H1 (cell line): ENCODE measurements around the gene CENPB. TPM values are rescaled to one million over a fixed set of nuclear protein-coding genes. Genes with fewer than 3 reads are reported as not detected.

Experiments
- CTCF ChIA-PET: fragments of 300-600 bp; sonication (Branson Sonifier 250); formaldehyde crosslinking; loops from one replicate; lab custom pipeline; 2021; ENCODE audit not compliant: partially characterized antibody; lab: Charles Lee
- POLR2A ChIA-PET: fragments of 300-600 bp; sonication (Branson Sonifier 250); formaldehyde crosslinking; loops from one replicate; lab custom pipeline; 2021; ENCODE audit warnings: inconsistent platforms; ENCODE audit not compliant: partially characterized antibody; lab: Charles Lee
- DNase-seq, 2 experiments: peaks; one replicate each; pipeline versions ENCODE4 v3.0.0 to v3.0.0-alpha.2; 2010 to 2022; ENCODE audit warnings: low spot score in 2 of 2, low read depth in 1 of 2, mixed read lengths in 1 of 2
- FAIRE-seq: peaks from 2 replicates; lab custom pipeline; 2011; peaks lifted over from hg19 to GRCh38; lab: Jason Lieb, UNC
- H2AFZ ChIP-seq: 2 replicates; pipeline ENCODE4 v1.8.1; 2012; ENCODE audit warnings: low read length, inconsistent platforms
- H2AK5ac ChIP-seq: 2 replicates; pipeline ENCODE4 v1.6.1; 2013; ENCODE audit warnings: low read depth, low read length
- H2BK120ac ChIP-seq: replicated peaks from 2 replicates; pipeline ENCODE3; 2013; ENCODE audit warnings: low read depth, low read length, inconsistent platforms
- H2BK12ac ChIP-seq: 2 replicates; pipeline ENCODE4 v1.6.1; 2013; ENCODE audit warnings: low read depth, low read length
- H2BK15ac ChIP-seq: 2 replicates; pipeline ENCODE4 v1.6.1; 2013; ENCODE audit warnings: low read length
- H2BK20ac ChIP-seq: 2 replicates; pipeline ENCODE4 v1.6.1; 2013; ENCODE audit warnings: low read length
- H2BK5ac ChIP-seq: 2 replicates; pipeline ENCODE4 v1.6.1; 2013; ENCODE audit warnings: low read depth, low read length
- H3K14ac ChIP-seq: 2 replicates; pipeline ENCODE4 v1.6.1; 2013; ENCODE audit warnings: inconsistent platforms; ENCODE audit not compliant: insufficient read length
- H3K18ac ChIP-seq: 2 replicates; pipeline ENCODE4 v1.6.1; 2013; ENCODE audit warnings: low read length; ENCODE audit errors: extremely low read depth
- H3K23ac ChIP-seq: 2 replicates; pipeline ENCODE4 v1.6.1; 2013; ENCODE audit warnings: inconsistent platforms; ENCODE audit not compliant: insufficient read length
- H3K23me2 ChIP-seq: 2 replicates; pipeline ENCODE4 v1.6.1; 2013; ENCODE audit warnings: low read depth, low read length
- H3K27ac ChIP-seq: 2 replicates; pipeline ENCODE4 v1.6.1; 2011; ENCODE audit warnings: low read depth, low read length, inconsistent platforms
- H3K27me3 ChIP-seq, 4 experiments: replicated peaks in 1 of 4; 1 replicate in 1 of 4; 2 replicates in 3 of 4; pipeline versions ENCODE4 v1.6.1 to v1.8.1; 2011 to 2013; ENCODE audit warnings: low read length in 3 of 4, mild to moderate bottlenecking in 3 of 4, inconsistent platforms in 2 of 4, mixed read lengths in 2 of 4, moderate library complexity in 1 of 4; ENCODE audit not compliant: control insufficient read depth in 3 of 4, insufficient read depth in 3 of 4; ENCODE audit errors: extremely low read depth in 1 of 4
- H3K36me3 ChIP-seq, 4 experiments: 2 replicates each; pipeline versions ENCODE4 v1.6.1 to v1.8.1; 2011 to 2013; ENCODE audit warnings: mild to moderate bottlenecking in 4 of 4, low read length in 3 of 4, moderate library complexity in 2 of 4, control low read depth in 1 of 4, inconsistent platforms in 1 of 4; ENCODE audit not compliant: insufficient read depth in 4 of 4, control insufficient read depth in 2 of 4
- H3K4ac ChIP-seq: replicated peaks from 2 replicates; pipeline ENCODE3; 2013; ENCODE audit warnings: low read length, low read depth, mixed read lengths, inconsistent platforms; ENCODE audit not compliant: insufficient read length
- H3K4me1 ChIP-seq, 4 experiments: replicated peaks in 1 of 4; 1 replicate in 1 of 4; 2 replicates in 3 of 4; pipeline versions ENCODE4 v1.6.1 to v1.8.1; 2011 to 2013; ENCODE audit warnings: low read length in 3 of 4, inconsistent platforms in 2 of 4, mixed read lengths in 1 of 4; ENCODE audit not compliant: insufficient read depth in 4 of 4, control insufficient read depth in 3 of 4
- H3K4me2 ChIP-seq, 2 experiments: 2 replicates each; pipeline versions ENCODE4 v1.6.1 to v1.8.1; 2011 to 2013; ENCODE audit warnings: low read depth in 2 of 2, low read length in 2 of 2, control low read depth in 1 of 2, inconsistent platforms in 1 of 2, mild to moderate bottlenecking in 1 of 2; ENCODE audit not compliant: insufficient read depth in 1 of 2
- H3K4me3 ChIP-seq, 4 experiments: fragments of 200-600, 300-600 bp in 1 of 4; sonication (generic), shearing (Covaris generic), sonication (Bioruptor Twin) in 1 of 4; 2 replicates each; pipeline versions ENCODE4 v1.5.1 to v1.8.1; 2011 to 2016; ENCODE audit warnings: low read length in 4 of 4, low read depth in 3 of 4, control low read depth in 2 of 4, inconsistent platforms in 2 of 4, mild to moderate bottlenecking in 2 of 4, mixed read lengths in 1 of 4, moderate library complexity in 1 of 4; ENCODE audit not compliant: insufficient read depth in 2 of 4; ENCODE audit errors: extremely low read depth in 1 of 4
- H3K56ac ChIP-seq: replicated peaks from 2 replicates; pipeline ENCODE3; 2013; ENCODE audit warnings: low read depth, mild to moderate bottlenecking, mixed read lengths, low read length, inconsistent platforms; ENCODE audit not compliant: insufficient read length
- H3K79me1 ChIP-seq: 2 replicates; pipeline ENCODE4 v1.6.1; 2013; ENCODE audit warnings: low read depth, low read length, control low read depth
- H3K79me2 ChIP-seq, 2 experiments: 2 replicates each; pipeline versions ENCODE4 v1.6.1 to v1.8.1; 2012 to 2013; ENCODE audit warnings: low read length in 2 of 2, mild to moderate bottlenecking in 2 of 2, inconsistent platforms in 1 of 2; ENCODE audit not compliant: insufficient read depth in 2 of 2, control insufficient read depth in 1 of 2
- H3K9ac ChIP-seq, 4 experiments: replicated peaks in 1 of 4; 1 replicate in 1 of 4; 2 replicates in 3 of 4; pipeline versions ENCODE4 v1.6.1 to v1.8.1; 2011 to 2013; ENCODE audit warnings: low read depth in 3 of 4, low read length in 3 of 4, control low read depth in 2 of 4, mild to moderate bottlenecking in 2 of 4, moderate library complexity in 2 of 4, inconsistent platforms in 1 of 4; ENCODE audit errors: extremely low read depth in 1 of 4
- H3K9me3 ChIP-seq, 2 experiments: 2 replicates each; pipeline versions ENCODE4 v1.6.1 to v1.8.1; 2012 to 2013; ENCODE audit warnings: mild to moderate bottlenecking in 2 of 2, moderate library complexity in 2 of 2, control low read depth in 1 of 2, inconsistent platforms in 1 of 2, low read depth in 1 of 2, low read length in 1 of 2, mixed read lengths in 1 of 2; ENCODE audit not compliant: insufficient read depth in 2 of 2
- H4K20me1 ChIP-seq, 2 experiments: replicated peaks in 1 of 2; 2 replicates each; pipeline versions ENCODE3 to v1.8.1; 2011 to 2013; ENCODE audit warnings: inconsistent platforms in 2 of 2, low read length in 2 of 2, mild to moderate bottlenecking in 1 of 2; ENCODE audit not compliant: insufficient read depth in 2 of 2, control insufficient read depth in 1 of 2
- H4K5ac ChIP-seq: 2 replicates; pipeline ENCODE4 v1.6.1; 2013; ENCODE audit warnings: low read length, low read depth, mixed read lengths, inconsistent platforms; ENCODE audit not compliant: insufficient read length
- H4K8ac ChIP-seq: 2 replicates; pipeline ENCODE4 v1.8.0; 2013; ENCODE audit warnings: mild to moderate bottlenecking, moderate library complexity, low read length, inconsistent platforms; ENCODE audit not compliant: insufficient read depth; ENCODE audit errors: extremely low read depth
- H4K91ac ChIP-seq: replicated peaks from 2 replicates; pipeline ENCODE3; 2013; ENCODE audit warnings: low read length, mixed read lengths, inconsistent platforms; ENCODE audit not compliant: insufficient read length
- GTF2F1 ChIP-seq: IDR thresholded peaks from 2 replicates; pipeline ENCODE4 v1.6.1; 2012; ENCODE audit warnings: low read depth, low read length, improper control_type of control experiment, borderline replicate concordance
- HDAC6 ChIP-seq: IDR thresholded peaks from one replicate; pipeline ENCODE4 v1.7.1; 2012; ENCODE audit warnings: low read depth, mild to moderate bottlenecking, inconsistent platforms, low read length, moderate library complexity
- POLR2AphosphoS5 ChIP-seq: IDR thresholded peaks from 2 replicates; pipeline ENCODE4 v1.6.1; 2011; ENCODE audit warnings: low read depth, low read length
- SP1 ChIP-seq: IDR thresholded peaks from 2 replicates; pipeline ENCODE4 v1.6.1; 2011; ENCODE audit warnings: low read depth, low read length
- SRF ChIP-seq: IDR thresholded peaks from 2 replicates; pipeline ENCODE4 v1.6.1; 2011; ENCODE audit warnings: mild to moderate bottlenecking, low read depth, low read length, moderate library complexity
- WGBS, 2 experiments: shearing (Covaris generic) in 1 of 2; methylation state at CpG; one replicate each; pipeline versions ENCODE4 v1.1.6 to v1.1.7; 2013 to 2015; ENCODE audit warnings: low lambda C conversion rate in 2 of 2, mixed read lengths in 2 of 2, inconsistent platforms in 1 of 2, low coverage in 1 of 2, missing lambda C conversion rate in 1 of 2; ENCODE audit not compliant: insufficient replicate concordance in 2 of 2, insufficient coverage in 1 of 2, insufficient read length in 1 of 2; ENCODE audit errors: extremely low coverage in 1 of 2, missing lambda C conversion rate in 1 of 2; 5-methylcytosine and 5-hydroxymethylcytosine counted together
- polyA plus RNA-seq, 7 experiments: library from polyadenylated mRNA; depleted of rRNA in 3 of 7; stranded (reverse) in 5 of 7; unstranded in 2 of 7; fragments of >200 nt in 5 of 7; fragments of 200-250 nt in 2 of 7; gene quantifications; 1 replicate in 5 of 7; 2 replicates in 1 of 7; 4 replicates in 1 of 7; pipeline versions ENCODE4 v1.2.1 to v1.2.3, GENCODE V29; 2011 to 2013; ENCODE audit warnings: missing spikeins in 2 of 7, mixed read lengths in 2 of 7
- total RNA-seq: library from RNA; stranded (reverse); fragmentation: NEBNext Ultra II Directional; extraction: Animal tissue kit (Norgen Biotek cat#: 25700); gene quantifications from 2 replicates; pipeline ENCODE4 v1.2.1, GENCODE V29; 2021
- TF ChIP-seq, protein P1 (sequence below): IDR thresholded peaks from 2 replicates; pipeline ENCODE4 v1.6.1; 2012; ENCODE audit warnings: inconsistent platforms

Gene CENPB
- total and polyA plus RNA-seq, 2 of the 8 experiments (the other 6 are each of a cell fraction or from before 2014, with no cell fraction given) = 17.7 to 51.6 TPM

- Histone ChIP-seq H2BK12ac (no peak overlapping the region), H3K4me2 (no peak overlapping the region), H3K23me2 (no peaks in the 10 kb centered on the region), H4K91ac (no peak overlapping the region), H2AFZ (no peak overlapping the region), H2BK120ac (no peak overlapping the region), H3K9ac (no peak overlapping the region), H3K56ac (no peak overlapping the region), H2AK5ac (no peak overlapping the region), H3K4me1 (peaks cover 14 to 34% (median 30%) of the 10 kb centered on the region in 4 experiments), H3K27me3 (no peaks in the 10 kb centered on the region), H2BK20ac (no peak overlapping the region), H3K4ac (no peak overlapping the region), H3K27ac (no peak overlapping the region), H4K20me1 (peaks cover 3% of the 10 kb centered on the region in 2 experiments), H2BK5ac (no peak overlapping the region), H3K18ac (no peak overlapping the region), H3K79me1 (no peaks in the 10 kb centered on the region; the same call in 1 of the 2 replicates), H4K5ac (no peak overlapping the region), H3K79me2 (no peaks in the 10 kb centered on the region), H3K4me3 (no peak overlapping the region), H3K23ac (no peak overlapping the region), H2BK15ac (no peak overlapping the region), H3K14ac (no peak overlapping the region), H3K9me3 (no peaks in the 10 kb centered on the region), H4K8ac (no peak overlapping the region), H3K36me3 (peaks cover 4 to 35% (median 30%) of the 10 kb centered on the region in 4 experiments)
- DNase-seq (no peak), FAIRE-seq (no peak)
- ChIA-PET POLR2A (no interaction called here), CTCF (interaction anchor here (1.0 kb wide), 1 partner anchor 269 kb away, joined by 3 read pairs; no protein-coding TSS in a partner anchor)
- 96% methylated on average over 11 of the region's 11 CpGs; no CpG with 5 or more reads in 1 of the 2 experiments for WGBS, 2 experiments
- TF ChIP-seq, protein P1, sequence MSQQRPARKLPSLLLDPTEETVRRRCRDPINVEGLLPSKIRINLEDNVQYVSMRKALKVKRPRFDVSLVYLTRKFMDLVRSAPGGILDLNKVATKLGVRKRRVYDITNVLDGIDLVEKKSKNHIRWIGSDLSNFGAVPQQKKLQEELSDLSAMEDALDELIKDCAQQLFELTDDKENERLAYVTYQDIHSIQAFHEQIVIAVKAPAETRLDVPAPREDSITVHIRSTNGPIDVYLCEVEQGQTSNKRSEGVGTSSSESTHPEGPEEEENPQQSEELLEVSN = no peak
- TF ChIP-seq HDAC6 (no peak), POLR2AphosphoS5 (no peak), SP1 (no peak), SRF (no peak), GTF2F1 (no peak)
These were observed 16.1 kb upstream of the CENPB start for GRCh38 chr20:3802524-3803239.
